ENCODE data around the gene RNF115.
"Not testable (repeated sequence)": the region's sequence is repeated elsewhere in the genome, so short reads cannot be mapped to it uniquely, and the experiment has no call there.

Gene RNF115

GRCh38 chr1:145823565-145824498 lies at the start of gene RNF115, which contains the start of gene POLR3C:
TSS of gene RNF115 (minus strand) at chr1:145824095. CDS start at chr1:145823873, 222 bp downstream.
TSS of gene POLR3C (plus strand) at chr1:145824200. CDS start at chr1:145825777, 1,577 bp downstream.
- DNase-seq: peak; percentile 82

- DNase-seq: no peak
Observed at GRCh38 chr1:145871994-145872924, 48.4 kb upstream of the RNF115 start.

- DNase-seq: no peak
Observed at GRCh38 chr1:145868232-145868631, 44.3 kb upstream of the RNF115 start.

DNA sequence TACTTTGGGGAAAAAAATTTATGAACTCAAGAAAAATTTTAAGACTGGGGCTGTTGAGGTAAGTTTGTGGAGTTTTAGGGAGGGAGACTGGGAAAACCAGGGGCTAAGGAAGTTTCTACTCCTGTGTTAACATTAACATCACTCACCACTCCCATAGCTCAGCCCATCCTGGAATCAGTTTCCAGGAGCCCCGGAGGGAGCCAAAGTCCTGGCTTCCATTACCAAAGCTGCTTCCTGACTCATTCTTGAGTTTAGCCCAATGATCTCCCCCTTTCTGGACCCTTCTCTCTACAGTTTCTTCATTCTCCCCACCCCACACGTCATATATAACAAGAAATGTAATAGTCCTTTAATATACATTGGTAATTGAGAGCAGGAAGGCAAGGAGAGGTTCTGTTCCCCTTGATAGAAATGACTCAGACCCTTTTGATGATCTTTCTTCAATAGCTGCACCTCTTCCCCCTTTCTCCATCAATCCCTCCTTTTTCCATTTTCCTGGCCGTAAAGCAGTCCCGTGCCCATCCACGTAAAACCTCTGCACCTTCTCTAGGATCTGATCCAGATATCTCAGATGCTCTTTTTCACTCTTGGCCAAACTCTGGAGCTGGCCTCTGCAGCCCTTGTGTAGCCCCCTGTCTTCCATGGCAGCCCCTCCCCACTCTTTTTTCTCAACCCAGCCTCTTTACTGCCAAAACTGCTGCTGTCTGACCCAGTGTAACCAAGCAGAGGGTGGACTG lies 39.6 kb upstream of the RNF115 start:
- DNase-seq: no peak

- DNase-seq: peak; percentile 50
Observed at GRCh38 chr1:145859491-145860023, 35.7 kb upstream of the RNF115 start.

GRCh38 chr1:145858901-145859490 lies 35.1 kb upstream of the RNF115 start, which contains the start of gene PIAS3:
TSS of gene PIAS3 (minus strand) at chr1:145859081. CDS start at chr1:145858990, 91 bp downstream.
- peak; percentile 91 for DNase-seq

GRCh38 chr1:145858238-145858900 lies 34.5 kb upstream of the RNF115 start:
- peak; percentile 64 for DNase-seq

DNA sequence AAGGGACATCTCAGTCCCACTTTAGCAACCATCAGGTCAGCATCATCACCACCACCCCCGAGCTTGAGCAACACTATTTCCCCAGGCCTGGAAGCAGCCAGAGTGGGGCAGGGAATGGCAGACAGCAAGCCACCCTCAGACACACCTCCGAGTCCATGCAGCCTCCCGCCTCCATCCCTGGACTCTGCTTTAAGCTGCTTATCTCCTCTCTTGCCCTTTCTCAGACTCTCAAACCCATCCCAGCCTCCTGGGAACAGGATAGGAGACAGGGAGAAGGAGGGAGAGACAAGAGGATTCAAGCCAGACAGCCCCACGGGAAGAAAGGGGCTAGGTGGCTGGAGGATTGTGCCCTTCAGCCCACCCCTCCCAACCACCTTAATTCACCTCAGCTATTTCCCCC lies 33.3 kb upstream of the RNF115 start:
- DNase-seq: no peak

GRCh38 chr1:145855426-145855948 lies 31.6 kb upstream of the RNF115 start:
- no peak for DNase-seq

DNA sequence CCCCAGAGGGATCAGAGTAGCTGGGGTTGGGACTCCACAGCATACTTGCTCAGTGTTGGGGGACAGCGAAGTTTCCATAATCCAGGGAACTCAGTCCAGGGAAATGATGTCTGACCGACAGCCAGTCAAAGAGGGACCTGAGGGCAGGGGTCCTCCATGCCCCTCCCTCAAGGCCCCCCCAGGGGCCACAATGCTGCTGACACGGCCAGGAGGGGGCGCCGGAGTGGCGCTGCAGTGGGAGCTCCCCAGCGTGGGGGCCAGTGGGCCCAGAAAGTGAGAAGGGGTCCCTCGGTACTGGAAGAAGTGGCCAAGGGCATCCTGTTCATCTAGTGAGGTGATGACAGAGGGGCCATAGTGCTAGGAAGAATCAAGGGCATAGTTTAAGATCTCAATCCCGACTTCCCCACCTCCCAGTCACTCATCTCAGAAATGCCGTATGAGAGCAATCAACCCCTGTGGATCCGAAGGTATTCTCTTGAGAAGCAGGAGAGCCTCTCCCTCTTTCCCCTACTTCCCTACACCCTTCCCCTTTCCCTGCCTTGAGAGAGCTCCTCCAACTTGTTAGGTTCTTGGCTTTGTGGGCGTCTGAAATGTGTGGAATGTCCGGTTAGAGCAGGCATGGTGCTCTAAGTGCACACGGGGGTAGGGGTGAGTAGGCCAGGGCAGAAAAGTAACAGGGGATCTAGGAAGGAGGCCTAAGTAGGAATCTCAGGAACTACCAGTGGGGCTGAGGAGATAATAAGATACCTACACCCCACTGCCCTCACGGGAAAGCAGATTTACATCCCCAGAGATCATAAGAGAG lies 25.7 kb upstream of the RNF115 start:
- no peak for DNase-seq

GRCh38 chr1:145847827-145848226 lies 23.9 kb upstream of the RNF115 start:
- no peak for DNase-seq

GRCh38 chr1:145846201-145846612 lies 22.3 kb upstream of the RNF115 start:
- no peak for DNase-seq

DNA sequence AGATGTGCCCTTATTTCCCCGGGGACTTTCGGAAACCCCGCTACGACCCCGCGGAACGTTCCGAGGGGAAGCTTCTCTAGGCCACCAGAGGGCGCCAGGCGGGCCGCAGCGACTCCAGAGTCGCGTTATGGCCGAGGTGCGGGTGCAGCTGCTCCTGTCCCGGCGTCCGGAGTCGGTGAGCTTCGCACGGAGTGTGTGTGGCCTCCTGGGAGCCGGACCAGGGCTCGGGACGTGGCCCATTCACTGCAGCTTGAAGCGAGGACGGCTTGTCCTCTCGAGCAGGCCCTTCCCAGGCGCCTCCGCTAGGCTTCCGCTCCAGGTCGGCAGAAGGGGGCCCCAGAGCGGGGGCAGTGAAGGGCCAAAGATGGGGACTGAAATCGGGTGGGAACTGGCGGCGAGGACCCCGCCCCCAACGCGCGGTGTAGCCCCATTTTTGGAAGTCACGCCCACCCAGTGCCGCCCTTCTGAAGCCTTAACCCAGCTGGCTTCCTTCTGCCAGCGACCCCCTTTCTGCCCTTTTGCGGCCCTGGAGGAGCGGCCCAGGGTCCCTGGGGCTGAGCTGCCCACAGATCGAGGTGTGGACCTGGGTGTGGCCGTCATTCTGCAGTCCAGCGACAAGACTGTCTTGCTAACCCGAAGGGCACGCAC lies 21.7 kb upstream of the RNF115 start, which contains the start of gene NUDT17:
TSS of gene NUDT17 (plus strand) at position 117 of the 648 bp plus-strand sequence. CDS start at position 128, 11 bp downstream.
- DNase-seq: peak; percentile 43

DNA sequence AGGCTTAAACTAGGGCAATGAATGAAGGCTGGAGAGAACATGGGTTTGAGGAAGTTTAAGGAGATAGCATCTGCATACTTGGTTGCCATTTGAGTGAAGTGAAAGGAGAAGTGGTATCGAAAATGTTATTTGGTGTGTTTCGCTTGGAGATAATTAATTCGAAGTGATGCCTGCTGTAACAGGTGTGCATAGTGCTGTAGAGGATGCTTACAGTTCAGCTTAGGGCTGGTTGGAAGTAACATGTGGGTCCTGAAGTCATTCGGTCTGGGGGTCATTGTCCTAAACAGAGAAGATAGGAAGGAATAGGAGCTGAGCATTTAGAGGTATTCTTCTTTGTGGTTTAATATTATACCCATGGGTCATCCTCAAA lies 21.2 kb upstream of the RNF115 start:
- DNase-seq: peak; percentile 43

DNA sequence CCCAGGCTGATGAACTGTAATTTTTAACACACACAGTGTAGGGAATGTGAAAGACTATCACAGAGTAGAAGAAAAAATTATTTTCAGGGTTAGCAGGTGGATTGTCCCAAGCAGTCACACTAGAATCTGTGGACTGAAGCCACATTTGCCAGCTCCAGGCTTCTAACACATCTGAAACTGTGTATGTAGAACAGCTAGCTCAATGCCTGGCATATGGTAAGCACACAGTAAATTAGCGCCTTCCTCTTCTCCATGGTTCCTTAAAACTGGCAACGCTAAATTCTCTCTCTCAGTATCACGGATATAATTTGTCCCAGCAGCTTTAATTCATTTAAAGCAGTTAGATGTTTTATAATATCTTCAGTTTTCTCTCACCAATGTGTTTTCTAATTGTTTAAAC lies 19.1 kb upstream of the RNF115 start:
- no peak for DNase-seq

DNA sequence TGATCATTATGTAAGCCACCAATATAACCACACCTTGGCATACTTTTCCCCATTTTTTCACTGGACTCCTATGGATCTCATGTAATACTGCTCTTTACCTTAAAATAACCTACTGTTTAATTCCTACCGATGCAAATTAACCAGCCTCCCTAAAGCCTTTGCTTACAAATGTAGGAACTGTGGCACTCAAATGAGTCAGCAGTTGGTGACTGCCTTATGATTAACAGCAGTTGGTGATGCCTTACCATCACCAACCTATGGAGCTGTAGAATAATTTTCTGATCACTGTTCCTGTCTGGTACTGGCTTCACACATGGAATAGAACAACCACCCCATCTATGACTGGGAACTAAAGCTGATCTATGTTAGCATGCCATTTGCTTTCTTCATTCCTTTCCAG lies 13.8 kb upstream of the RNF115 start:
- DNase-seq: no peak

DNA sequence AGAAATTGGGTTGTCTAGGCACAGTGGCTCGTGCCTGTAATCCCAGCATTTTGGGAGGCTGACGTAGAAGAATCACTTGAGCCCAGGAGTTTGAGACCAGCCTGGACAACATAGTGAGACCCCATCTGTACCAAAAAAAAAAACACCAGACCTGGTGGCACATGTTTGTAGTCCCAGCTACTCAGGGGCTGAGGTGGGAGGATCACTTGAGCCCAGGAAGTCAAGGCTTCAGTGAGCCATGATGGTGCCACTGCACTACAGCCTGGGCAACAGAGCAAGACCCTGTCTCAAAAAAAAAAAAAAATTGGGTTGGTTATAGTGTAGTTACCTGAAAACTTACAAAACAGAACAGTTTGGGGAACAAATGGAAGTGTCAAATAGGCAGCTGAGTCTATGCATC lies 6.9 kb upstream of the RNF115 start:
- not testable (repeated sequence) for DNase-seq

GRCh38 chr1:145828367-145829026 lies 4.6 kb upstream of the RNF115 start:
- no peak for DNase-seq

DNA sequence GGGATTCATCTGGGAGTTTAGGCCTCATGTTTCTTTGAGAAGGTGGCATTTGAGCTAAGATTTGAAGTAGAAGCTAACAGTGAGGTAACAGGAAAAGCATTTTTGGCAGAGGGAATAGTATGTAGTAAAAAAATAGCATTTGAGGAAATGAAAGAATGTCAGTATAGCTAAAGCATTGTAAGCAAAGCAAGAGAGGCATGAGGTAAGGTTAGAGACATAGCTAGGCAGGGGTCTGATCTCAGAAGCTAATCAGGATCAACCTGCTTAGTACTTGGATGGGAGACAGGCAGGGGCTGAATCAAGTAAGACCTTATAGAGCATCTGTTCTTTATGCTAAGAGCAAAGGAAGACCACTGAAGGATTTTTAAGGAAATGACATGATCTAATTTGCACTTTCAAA lies 4.1 kb upstream of the RNF115 start:
- no peak for DNase-seq
